Fibroblast of the aortic adventitia (primary cell): ENCODE results near the gene SIGLEC9. TPM values are rescaled to one million over a fixed set of nuclear protein-coding genes. Genes with fewer than 3 reads are reported as not detected.
A peak's percentile ranks its signal among the peaks of the same experiment; 100 is the strongest.

Source experiments
- DNase-seq: peaks from one replicate; pipeline ENCODE4 v3.0.0-alpha.2; 2010; ENCODE audit warnings: low read depth
- H3K4me3 ChIP-seq: 2 replicates; pipeline ENCODE4 v1.5.1; 2011; ENCODE audit warnings: low read depth, mild to moderate bottlenecking, control low read depth, low read length, moderate library complexity
- total RNA-seq: library from RNA; depleted of rRNA; stranded (reverse); fragments of >200 nt; gene quantifications from 2 replicates; pipeline ENCODE4 v1.2.3, GENCODE V29; 2012; ENCODE audit warnings: low replicate concordance
- TF ChIP-seq, protein P1 (sequence below): IDR thresholded peaks from 2 replicates; pipeline ENCODE4 v1.5.1; 2011; ENCODE audit warnings: mild to moderate bottlenecking, low read length, control low read depth, inconsistent platforms; ENCODE audit not compliant: insufficient read depth

SIGLEC9 gene
- total RNA-seq, 1 donor, result 0.09 TPM

DNA sequence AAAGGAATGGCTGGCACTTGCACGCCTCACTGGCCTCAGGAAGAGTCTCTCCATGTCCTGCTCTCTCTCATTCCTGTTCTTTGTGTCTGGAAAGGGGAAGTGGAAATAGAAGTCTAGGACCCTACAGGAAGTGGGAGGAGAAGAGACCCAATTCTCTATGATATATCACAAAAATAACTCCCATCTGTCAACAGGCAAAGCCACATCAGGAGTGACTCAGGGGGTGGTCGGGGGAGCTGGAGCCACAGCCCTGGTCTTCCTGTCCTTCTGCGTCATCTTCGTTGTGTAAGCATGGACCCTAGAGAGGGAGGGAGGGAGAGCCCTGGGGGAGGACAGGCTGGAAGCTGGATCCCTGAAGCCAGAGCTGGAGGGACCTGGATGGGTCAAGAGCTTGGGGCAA is 3.0 kb downstream of the SIGLEC9 start:
- TF ChIP-seq, protein P1, sequence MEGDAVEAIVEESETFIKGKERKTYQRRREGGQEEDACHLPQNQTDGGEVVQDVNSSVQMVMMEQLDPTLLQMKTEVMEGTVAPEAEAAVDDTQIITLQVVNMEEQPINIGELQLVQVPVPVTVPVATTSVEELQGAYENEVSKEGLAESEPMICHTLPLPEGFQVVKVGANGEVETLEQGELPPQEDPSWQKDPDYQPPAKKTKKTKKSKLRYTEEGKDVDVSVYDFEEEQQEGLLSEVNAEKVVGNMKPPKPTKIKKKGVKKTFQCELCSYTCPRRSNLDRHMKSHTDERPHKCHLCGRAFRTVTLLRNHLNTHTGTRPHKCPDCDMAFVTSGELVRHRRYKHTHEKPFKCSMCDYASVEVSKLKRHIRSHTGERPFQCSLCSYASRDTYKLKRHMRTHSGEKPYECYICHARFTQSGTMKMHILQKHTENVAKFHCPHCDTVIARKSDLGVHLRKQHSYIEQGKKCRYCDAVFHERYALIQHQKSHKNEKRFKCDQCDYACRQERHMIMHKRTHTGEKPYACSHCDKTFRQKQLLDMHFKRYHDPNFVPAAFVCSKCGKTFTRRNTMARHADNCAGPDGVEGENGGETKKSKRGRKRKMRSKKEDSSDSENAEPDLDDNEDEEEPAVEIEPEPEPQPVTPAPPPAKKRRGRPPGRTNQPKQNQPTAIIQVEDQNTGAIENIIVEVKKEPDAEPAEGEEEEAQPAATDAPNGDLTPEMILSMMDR, result no peak

DNA sequence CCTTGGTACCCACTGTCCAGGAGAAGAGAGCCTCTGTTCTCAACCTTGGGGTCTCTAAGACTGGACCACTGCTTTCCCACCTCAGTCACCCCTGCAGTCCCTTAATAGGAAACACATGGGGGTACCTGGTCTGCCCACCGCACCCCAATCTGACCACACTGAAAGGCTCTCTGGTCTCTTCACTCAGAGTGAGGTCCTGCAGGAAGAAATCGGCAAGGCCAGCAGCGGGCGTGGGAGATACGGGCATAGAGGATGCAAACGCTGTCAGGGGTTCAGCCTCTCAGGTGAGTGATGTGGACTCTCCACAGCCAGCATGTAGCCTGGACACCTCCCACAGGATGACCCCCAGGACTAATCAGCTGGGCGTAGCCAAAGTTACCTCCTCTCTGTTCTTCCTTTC is 3.5 kb downstream of the SIGLEC9 start:
- H3K4me3 ChIP-seq, result no peak overlapping the region
- no peak for DNase-seq
- TF ChIP-seq, protein P1, result no peak

More for the DNA sequence above, 3.0 kb downstream of the SIGLEC9 start:
- peak; percentile 35 for DNase-seq
- no peak overlapping the region for H3K4me3 ChIP-seq

DNA sequence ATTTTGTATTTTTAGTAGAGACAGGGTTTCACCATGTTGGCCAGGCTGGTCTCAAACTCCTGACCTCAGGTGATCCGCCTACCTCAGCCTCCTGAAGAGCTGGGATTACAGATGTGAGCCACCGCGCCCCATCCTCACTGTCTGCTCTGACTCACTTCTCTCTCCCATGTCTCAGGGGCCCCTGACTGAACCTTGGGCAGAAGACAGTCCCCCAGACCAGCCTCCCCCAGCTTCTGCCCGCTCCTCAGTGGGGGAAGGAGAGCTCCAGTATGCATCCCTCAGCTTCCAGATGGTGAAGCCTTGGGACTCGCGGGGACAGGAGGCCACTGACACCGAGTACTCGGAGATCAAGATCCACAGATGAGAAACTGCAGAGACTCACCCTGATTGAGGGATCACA is 5.0 kb downstream of the SIGLEC9 start:
- TF ChIP-seq, protein P1, result no peak
- no peak for DNase-seq

DNA sequence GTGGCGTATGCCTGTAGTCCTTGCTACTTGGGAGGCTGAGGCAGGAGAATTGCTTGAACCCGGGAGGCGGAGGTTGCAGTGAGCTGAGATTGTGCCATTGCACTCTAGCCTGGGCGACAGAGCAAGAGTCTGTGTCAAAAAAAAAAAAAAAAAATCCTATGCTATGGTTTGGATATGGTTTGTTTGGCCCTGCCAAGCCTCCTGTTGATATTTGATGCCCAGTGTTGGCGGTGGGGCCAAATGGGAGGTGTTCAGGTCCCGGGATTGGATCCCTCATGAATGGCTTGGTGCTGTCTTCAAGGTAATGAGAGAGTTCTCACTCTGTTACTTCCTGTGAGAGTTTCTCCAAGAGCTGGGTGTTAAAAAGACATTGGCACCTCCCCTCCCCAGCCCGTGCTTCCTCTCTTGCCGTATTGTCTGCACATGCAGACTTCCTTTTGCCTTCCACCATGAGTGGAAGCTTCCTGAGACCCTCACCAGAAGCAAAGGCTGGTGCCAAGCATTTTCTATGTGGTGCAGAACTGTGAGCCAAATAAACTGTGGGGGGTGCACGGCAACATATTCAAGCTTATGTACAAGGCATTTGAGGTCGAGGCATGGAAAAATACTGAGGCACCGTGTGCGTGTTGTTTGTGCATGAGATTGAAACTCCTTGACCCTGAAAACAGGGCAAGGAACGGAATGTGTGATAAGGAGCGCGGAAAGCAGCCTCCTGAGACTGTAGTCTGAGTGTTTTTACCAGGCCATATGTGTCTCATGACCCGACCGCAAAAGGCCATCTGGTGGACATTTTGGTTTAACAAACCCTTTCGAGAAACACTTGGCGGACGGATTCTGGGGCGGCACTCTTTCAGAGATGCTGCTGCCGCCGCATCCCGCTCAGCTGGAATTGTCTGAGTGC is 7.3 kb downstream of the SIGLEC9 start:
- TF ChIP-seq, protein P1, result peak; percentile 33
- no peak overlapping the region for H3K4me3 ChIP-seq

More for the DNA sequence above, 5.0 kb downstream of the SIGLEC9 start:
- no peak overlapping the region for H3K4me3 ChIP-seq

DNA sequence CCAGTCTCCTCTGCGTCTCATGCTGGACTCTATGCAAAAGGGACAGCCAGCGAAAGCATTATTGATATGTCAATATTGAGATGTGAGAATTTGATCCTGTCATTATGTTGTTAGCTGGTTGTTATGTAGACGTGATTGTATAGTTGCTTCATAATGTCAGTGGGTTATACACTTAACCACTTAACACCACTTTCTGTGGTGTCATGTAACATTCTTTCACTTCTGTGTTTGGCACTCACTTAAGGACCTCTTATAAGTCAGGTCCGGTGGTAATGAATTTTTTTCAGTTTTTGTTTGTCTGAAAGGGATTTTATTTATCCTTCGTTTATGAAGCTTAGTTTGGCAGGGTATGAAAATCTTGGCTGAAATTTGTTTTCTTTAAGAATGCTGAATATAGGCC is 10.3 kb downstream of the SIGLEC9 start:
- DNase-seq, result no peak
- H3K4me3 ChIP-seq, result no peak overlapping the region
- TF ChIP-seq, protein P1, result no peak

More for the DNA sequence above, 7.3 kb downstream of the SIGLEC9 start:
- DNase-seq, result peak; percentile 83

DNA sequence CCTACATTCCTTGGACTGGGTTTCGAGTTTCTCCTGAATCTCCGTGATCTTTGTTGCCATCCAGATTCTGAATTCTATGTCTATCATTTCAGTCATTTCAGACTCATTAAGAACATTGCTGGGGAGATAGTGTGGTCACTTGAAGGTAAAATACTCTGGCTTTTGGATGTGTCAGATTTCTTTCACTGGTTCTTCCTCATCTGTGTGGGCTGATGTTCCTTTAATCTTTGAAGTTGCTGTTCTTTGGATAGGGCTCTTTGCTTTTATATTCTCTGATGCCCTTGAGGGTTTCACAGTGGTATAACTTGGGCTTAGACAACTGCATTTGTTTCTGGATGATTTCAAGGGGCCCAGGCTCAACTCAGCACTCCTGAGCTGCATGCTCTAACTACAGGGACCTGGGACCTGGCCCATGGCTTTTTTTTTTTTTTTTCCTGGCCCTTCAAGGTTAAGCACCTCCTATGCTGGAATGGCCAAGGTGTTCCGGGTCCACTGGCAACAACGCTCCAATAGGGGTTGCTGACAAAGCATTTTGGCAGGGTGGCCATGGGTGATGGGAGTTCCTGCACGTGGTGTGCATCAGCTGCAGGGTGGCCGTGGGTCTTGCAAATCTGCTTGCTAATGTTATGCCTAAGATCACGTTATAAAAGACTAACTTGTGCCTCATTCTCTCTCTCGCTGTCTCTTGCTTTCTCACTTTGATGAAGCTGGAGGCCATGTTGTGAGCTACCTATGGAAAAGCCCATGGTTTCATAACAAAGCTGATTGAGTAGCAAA is 11.5 kb downstream of the SIGLEC9 start:
- TF ChIP-seq, protein P1, result no peak
- DNase-seq, result no peak
- no peak overlapping the region for H3K4me3 ChIP-seq
